Caki2 (cell line): ENCODE results near the gene EMP2. TPM values are rescaled to one million over a fixed set of nuclear protein-coding genes. Genes with fewer than 3 reads are reported as not detected.

Experiments used
- total RNA-seq: library from RNA; depleted of rRNA; stranded (reverse); fragments of >200 nt; shearing (Covaris generic); gene quantifications from 2 replicates; pipeline ENCODE4 v1.2.3, GENCODE V29; 2014; ENCODE audit warnings: low replicate concordance; rRNA removed

EMP2 gene
- total RNA-seq, 1 experiment from 2014 or later, result 4.2 TPM

Other genes starting within 250 kb of the EMP2 start
- gene ATF7IP2, start 194.5 kb downstream of the EMP2 start, total RNA-seq, result 9.3 and 12.9 TPM in 2 replicates
- gene TEKT5, start 114.3 kb upstream of the EMP2 start, total RNA-seq, result not detected in 2 replicates
- gene NUBP1, start 163.2 kb upstream of the EMP2 start, total RNA-seq, result 35.2 and 57.7 TPM in 2 replicates
- gene TVP23A, start 238.2 kb upstream of the EMP2 start, total RNA-seq, result not detected in 2 replicates